ENCODE results near the gene UBQLN4. TPM values are rescaled to one million over a fixed set of nuclear protein-coding genes. Genes with fewer than 3 reads are reported as not detected.

UBQLN4 gene
- total RNA-seq, 1 donor, result 22.0 TPM

GRCh38 chr1:156070548-156070947 is 16.9 kb upstream of the UBQLN4 start:
- no peak for DNase-seq (ENCODE audit: low read depth)
- TF ChIP-seq CTCF (IDR thresholded peaks at IDR 0.05; ENCODE audit: insufficient read depth, low read length), result no peak
- no peak overlapping the region for H3K4me3 ChIP-seq (ENCODE audit: low read depth, low read length)

GRCh38 chr1:156069490-156070455 is 16.2 kb upstream of the UBQLN4 start:
- H3K4me3 ChIP-seq (ENCODE audit: low read depth, low read length), result no peak overlapping the region
- TF ChIP-seq CTCF (IDR thresholded peaks at IDR 0.05; ENCODE audit: insufficient read depth, low read length), result no peak
- DNase-seq (ENCODE audit: low read depth), result no peak

GRCh38 chr1:156067262-156067661 is 13.7 kb upstream of the UBQLN4 start:
- no peak for TF ChIP-seq CTCF (IDR thresholded peaks at IDR 0.05; ENCODE audit: insufficient read depth, low read length)
- no peak overlapping the region for H3K4me3 ChIP-seq (ENCODE audit: low read depth, low read length)
- DNase-seq (ENCODE audit: low read depth), result no peak

- DNase-seq (ENCODE audit: low read depth), result no peak
- no peak for TF ChIP-seq CTCF (IDR thresholded peaks at IDR 0.05; ENCODE audit: insufficient read depth, low read length)
- H3K4me3 ChIP-seq (ENCODE audit: low read depth, low read length), result no peak overlapping the region
Observed at GRCh38 chr1:156065871-156066270, 12.3 kb upstream of the UBQLN4 start.

GRCh38 chr1:156065212-156065611 is 11.6 kb upstream of the UBQLN4 start:
- H3K4me3 ChIP-seq (ENCODE audit: low read depth, low read length), result no peak overlapping the region
- no peak for TF ChIP-seq CTCF (IDR thresholded peaks at IDR 0.05; ENCODE audit: insufficient read depth, low read length)
- no peak for DNase-seq (ENCODE audit: low read depth)

- DNase-seq (ENCODE audit: low read depth), result no peak
- TF ChIP-seq CTCF (IDR thresholded peaks at IDR 0.05; ENCODE audit: insufficient read depth, low read length), result no peak
- H3K4me3 ChIP-seq (ENCODE audit: low read depth, low read length), result no peak overlapping the region
Observed at GRCh38 chr1:156064615-156065014, 11.0 kb upstream of the UBQLN4 start.

All from fibroblast of the aortic adventitia (primary cell).